Liver (tissue), 9 donors: ENCODE data around the gene DGKD. TPM values are rescaled to one million over a fixed set of nuclear protein-coding genes. Genes with fewer than 3 reads are reported as not detected.

Source experiments
- DNase-seq: peaks from one replicate; pipeline ENCODE4 v3.0.0-alpha.2; 2017; ENCODE audit warnings: low spot score
- H3K27ac ChIP-seq, 2 donors: one replicate each; pipeline ENCODE4 v1.7.0; 2013; ENCODE audit warnings: inconsistent platforms in 2 of 2, low read length in 2 of 2, control low read depth in 1 of 2, low read depth in 1 of 2, mild to moderate bottlenecking in 1 of 2
- H3K27me3 ChIP-seq, 4 donors: one replicate each; pipeline versions ENCODE4 v1.6.1 to v1.7.0; 2013; ENCODE audit warnings: low read length in 3 of 4, inconsistent platforms in 1 of 4, mild to moderate bottlenecking in 1 of 4, moderate library complexity in 1 of 4; ENCODE audit not compliant: control insufficient read depth in 4 of 4, insufficient read depth in 4 of 4
- H3K36me3 ChIP-seq, 4 donors: one replicate each; pipeline versions ENCODE4 v1.6.1 to v1.7.0; 2013; ENCODE audit warnings: low read length in 3 of 4, mild to moderate bottlenecking in 3 of 4, low read depth in 1 of 4, moderate library complexity in 1 of 4; ENCODE audit not compliant: control insufficient read depth in 4 of 4, insufficient read depth in 3 of 4
- H3K4me1 ChIP-seq, 4 donors: one replicate each; pipeline versions ENCODE4 v1.6.1 to v1.7.0; 2013; ENCODE audit warnings: low read length in 3 of 4, mild to moderate bottlenecking in 3 of 4, moderate library complexity in 1 of 4; ENCODE audit not compliant: control insufficient read depth in 4 of 4, insufficient read depth in 4 of 4
- H3K4me3 ChIP-seq, 3 donors: one replicate each; pipeline versions ENCODE4 v1.6.1 to v1.7.0; 2013; ENCODE audit warnings: low read length in 3 of 3, control low read depth in 1 of 3, low read depth in 1 of 3, mild to moderate bottlenecking in 1 of 3
- H3K9ac ChIP-seq, 2 donors: one replicate each; pipeline ENCODE4 v1.7.0; 2013; ENCODE audit warnings: low read length in 2 of 2, mild to moderate bottlenecking in 2 of 2, moderate library complexity in 2 of 2, control low read depth in 1 of 2, low read depth in 1 of 2
- H3K9me3 ChIP-seq, 4 donors: one replicate each; pipeline versions ENCODE4 v1.6.1 to v1.7.0; 2013; ENCODE audit warnings: low read length in 3 of 4; ENCODE audit not compliant: control insufficient read depth in 4 of 4
- EGR1 ChIP-seq, 2 donors: IDR thresholded peaks; 2 replicates each; pipeline ENCODE4 v1.6.1; 2016 to 2018; ENCODE audit warnings: antibody characterized with exemption in 2 of 2, low read depth in 2 of 2
- FOXA1 ChIP-seq: IDR thresholded peaks from 2 replicates; pipeline ENCODE4 v1.6.1; 2016; ENCODE audit warnings: antibody characterized with exemption
- FOXA2 ChIP-seq: IDR thresholded peaks from 2 replicates; pipeline ENCODE4 v1.6.1; 2016; ENCODE audit warnings: antibody characterized with exemption
- GABPA ChIP-seq, 2 donors: IDR thresholded peaks in 1 of 2; conservative IDR thresholded peaks in 1 of 2; 2 replicates each; pipeline ENCODE4 v1.6.1; 2016; ENCODE audit warnings: antibody characterized with exemption in 2 of 2, mild to moderate bottlenecking in 1 of 2, moderate library complexity in 1 of 2
- HNF4A ChIP-seq, 2 donors: conservative IDR thresholded peaks; 2 replicates each; pipeline ENCODE4 v1.6.1; 2016; ENCODE audit warnings: antibody characterized with exemption in 2 of 2, mild to moderate bottlenecking in 2 of 2
- HNF4G ChIP-seq: IDR thresholded peaks from 2 replicates; pipeline ENCODE4 v1.6.1; 2016; ENCODE audit warnings: antibody characterized with exemption
- JUND ChIP-seq, 2 donors: IDR thresholded peaks; 2 replicates each; pipeline ENCODE4 v1.6.1; 2016; ENCODE audit warnings: antibody characterized with exemption in 2 of 2
- NR2F2 ChIP-seq: IDR thresholded peaks from 2 replicates; pipeline ENCODE4 v1.6.1; 2016; ENCODE audit warnings: antibody characterized with exemption
- RAD21 ChIP-seq, 2 donors: IDR thresholded peaks; 2 replicates each; pipeline ENCODE4 v1.6.1; 2016; ENCODE audit warnings: antibody characterized with exemption in 2 of 2, mild to moderate bottlenecking in 2 of 2
- RXRA ChIP-seq, 2 donors: IDR thresholded peaks; 2 replicates each; pipeline ENCODE4 v1.6.1; 2017 to 2018; ENCODE audit warnings: antibody characterized with exemption in 2 of 2, mild to moderate bottlenecking in 1 of 2
- SP1 ChIP-seq: IDR thresholded peaks from 2 replicates; pipeline ENCODE4 v1.6.1; 2018; ENCODE audit warnings: antibody characterized with exemption, mild to moderate bottlenecking
- TAF1 ChIP-seq: conservative IDR thresholded peaks from 2 replicates; pipeline ENCODE4 v1.6.1; 2016; ENCODE audit warnings: antibody characterized with exemption, mild to moderate bottlenecking
- YY1 ChIP-seq: IDR thresholded peaks from 2 replicates; pipeline ENCODE4 v1.6.1; 2016; ENCODE audit warnings: antibody characterized with exemption, mild to moderate bottlenecking
- WGBS: extraction: QIAGEN DNeasy Blood & Tissue Kit; methylation state at CpG from one replicate; pipeline ENCODE4 v1.1.7; 2013; 5-methylcytosine and 5-hydroxymethylcytosine counted together
- polyA plus RNA-seq, 2 donors: library from polyadenylated mRNA; stranded (reverse) in 1 of 2; unstranded in 1 of 2; fragments of 200-250 nt in 1 of 2; fragments of >200 nt in 1 of 2; fragmentation: Nextera tagmentation in 1 of 2; extraction: Ambion mirVana in 1 of 2; gene quantifications; one replicate each; pipeline versions ENCODE4 v1.2.1 to v1.2.3, GENCODE V29; 2013 to 2015
- total RNA-seq, 2 donors: library from RNA; depleted of rRNA; stranded (reverse); fragments of >200 nt; gene quantifications; one replicate each; pipeline ENCODE4 v1.2.3, GENCODE V29; 2014
- TF ChIP-seq, protein P1 (sequence below): IDR thresholded peaks from 2 replicates; pipeline ENCODE4 v1.6.1; 2016; ENCODE audit warnings: antibody characterized with exemption
- TF ChIP-seq, protein P2 (sequence below): fragments of 150-350 bp; IDR thresholded peaks from 2 replicates; pipeline ENCODE4 v1.5.1; 2017; ENCODE audit warnings: improper control_type of control experiment, low read depth, low read length; ENCODE audit not compliant: missing input control
- TF ChIP-seq, protein P3 (sequence below): IDR thresholded peaks from 2 replicates; pipeline ENCODE4 v1.6.1; 2016; ENCODE audit warnings: antibody characterized with exemption, mild to moderate bottlenecking
- TF ChIP-seq, protein P4 (sequence below): IDR thresholded peaks from 2 replicates; pipeline ENCODE4 v1.6.1; 2016; ENCODE audit warnings: antibody characterized with exemption
- TF ChIP-seq, protein P5 (sequence below): IDR thresholded peaks from 2 replicates; pipeline ENCODE4 v1.6.1; 2016; ENCODE audit warnings: antibody characterized with exemption
- donor health status: healthy.
- donor health status: healthy.
- donor health status: healthy.
- donor health status: healthy.
- donor health status: healthy.

The DGKD gene
- total and polyA plus RNA-seq, 4 donors = 4.8 to 16.4 (median 8.2) TPM

DNA sequence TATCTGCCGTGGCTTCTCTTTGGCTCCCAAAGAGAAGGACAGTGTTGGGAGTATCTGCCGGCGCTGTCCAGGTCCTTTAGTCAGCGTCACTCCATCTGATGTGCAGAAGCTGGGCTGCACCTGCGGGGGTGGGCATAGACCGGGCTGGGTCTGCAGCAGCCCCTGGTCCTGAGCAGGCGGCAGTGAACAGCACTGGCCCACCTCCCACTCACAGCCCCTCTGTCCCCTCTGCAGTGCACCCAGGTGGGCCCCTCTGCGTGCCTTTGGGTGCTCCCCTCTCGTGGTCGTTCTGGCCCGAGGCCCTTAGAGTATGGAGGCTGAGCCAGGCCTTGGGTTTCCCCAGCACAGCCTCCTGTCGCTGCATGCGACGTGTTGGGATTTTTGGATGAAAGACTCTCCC is 116.5 kb downstream of the DGKD start:
- no peak overlapping the region for H3K9ac ChIP-seq
- no peak for DNase-seq
- WGBS = 97% methylated on average over 14 of the region's 14 CpGs
- H3K27ac ChIP-seq = no peak overlapping the region
- H3K27me3 ChIP-seq = no peaks in the 10 kb centered on the region
- no peaks in the 10 kb centered on the region for H3K9me3 ChIP-seq
- no peaks in the 10 kb centered on the region for H3K4me1 ChIP-seq
- H3K4me3 ChIP-seq = no peak overlapping the region
- H3K36me3 ChIP-seq = peaks cover 3 to 56% (median 13%) of the 10 kb centered on the region in 4 donors
- TF ChIP-seq FOXA2 = no peak

DNA sequence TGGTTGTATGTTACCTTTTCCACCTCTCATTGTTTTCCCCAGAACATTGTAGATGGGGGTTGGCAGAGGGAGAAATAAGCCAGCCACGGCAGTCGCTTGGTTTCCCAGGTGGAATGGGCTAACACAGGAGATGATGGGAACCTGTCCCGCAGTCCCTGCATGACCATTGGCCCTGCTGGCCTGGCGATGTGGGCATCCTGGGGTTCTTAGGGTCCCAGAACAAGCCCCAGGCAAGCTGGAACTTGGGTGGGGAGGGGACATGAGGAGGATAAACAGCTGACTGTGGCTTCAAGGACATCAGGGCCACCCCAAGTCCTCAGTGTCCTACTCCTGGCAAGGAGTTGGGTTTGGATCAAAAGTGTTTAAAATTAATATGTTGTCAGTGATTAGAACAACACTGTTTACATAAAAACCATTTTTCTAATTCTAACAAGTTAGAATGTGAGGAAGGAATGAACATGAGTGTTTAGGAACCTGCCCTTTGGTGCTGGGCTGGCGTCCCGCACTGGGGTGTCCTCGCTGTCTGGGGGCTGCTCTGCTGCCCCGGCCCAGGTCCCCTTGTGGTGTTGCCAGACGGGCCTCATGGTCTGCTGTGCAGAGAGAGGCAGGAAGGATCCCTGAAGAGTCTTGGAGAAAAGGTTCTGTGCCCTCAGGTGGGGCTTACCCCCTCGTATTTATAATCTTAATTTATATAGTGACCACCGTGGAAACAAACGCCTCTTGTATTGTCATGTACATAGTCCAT is 117.2 kb downstream of the DGKD start:
- Histone ChIP-seq H3K27ac (no peak overlapping the region), H3K9me3 (no peaks in the 10 kb centered on the region), H3K36me3 (peaks cover 3 to 57% (median 13%) of the 10 kb centered on the region in 4 donors), H3K9ac (no peak overlapping the region), H3K4me3 (no peak overlapping the region), H3K4me1 (no peaks in the 10 kb centered on the region), H3K27me3 (no peaks in the 10 kb centered on the region)
- WGBS = 98% methylated on average over 12 of the region's 12 CpGs
- DNase-seq = no peak
- TF ChIP-seq HNF4A (conservative IDR thresholded peaks at IDR 0.05) = no peak
- no peak for TF ChIP-seq HNF4G
- TF ChIP-seq, protein P1, sequence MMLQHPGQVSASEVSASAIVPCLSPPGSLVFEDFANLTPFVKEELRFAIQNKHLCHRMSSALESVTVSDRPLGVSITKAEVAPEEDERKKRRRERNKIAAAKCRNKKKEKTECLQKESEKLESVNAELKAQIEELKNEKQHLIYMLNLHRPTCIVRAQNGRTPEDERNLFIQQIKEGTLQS = no peak
- TF ChIP-seq TAF1 = no peak
- TF ChIP-seq, protein P2, sequence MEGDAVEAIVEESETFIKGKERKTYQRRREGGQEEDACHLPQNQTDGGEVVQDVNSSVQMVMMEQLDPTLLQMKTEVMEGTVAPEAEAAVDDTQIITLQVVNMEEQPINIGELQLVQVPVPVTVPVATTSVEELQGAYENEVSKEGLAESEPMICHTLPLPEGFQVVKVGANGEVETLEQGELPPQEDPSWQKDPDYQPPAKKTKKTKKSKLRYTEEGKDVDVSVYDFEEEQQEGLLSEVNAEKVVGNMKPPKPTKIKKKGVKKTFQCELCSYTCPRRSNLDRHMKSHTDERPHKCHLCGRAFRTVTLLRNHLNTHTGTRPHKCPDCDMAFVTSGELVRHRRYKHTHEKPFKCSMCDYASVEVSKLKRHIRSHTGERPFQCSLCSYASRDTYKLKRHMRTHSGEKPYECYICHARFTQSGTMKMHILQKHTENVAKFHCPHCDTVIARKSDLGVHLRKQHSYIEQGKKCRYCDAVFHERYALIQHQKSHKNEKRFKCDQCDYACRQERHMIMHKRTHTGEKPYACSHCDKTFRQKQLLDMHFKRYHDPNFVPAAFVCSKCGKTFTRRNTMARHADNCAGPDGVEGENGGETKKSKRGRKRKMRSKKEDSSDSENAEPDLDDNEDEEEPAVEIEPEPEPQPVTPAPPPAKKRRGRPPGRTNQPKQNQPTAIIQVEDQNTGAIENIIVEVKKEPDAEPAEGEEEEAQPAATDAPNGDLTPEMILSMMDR = no peak
- TF ChIP-seq GABPA (IDR thresholded peaks at IDR 0.05 in 1 of 2, conservative IDR thresholded peaks at IDR 0.05 in 1 of 2) = no peak
- TF ChIP-seq, protein P3, sequence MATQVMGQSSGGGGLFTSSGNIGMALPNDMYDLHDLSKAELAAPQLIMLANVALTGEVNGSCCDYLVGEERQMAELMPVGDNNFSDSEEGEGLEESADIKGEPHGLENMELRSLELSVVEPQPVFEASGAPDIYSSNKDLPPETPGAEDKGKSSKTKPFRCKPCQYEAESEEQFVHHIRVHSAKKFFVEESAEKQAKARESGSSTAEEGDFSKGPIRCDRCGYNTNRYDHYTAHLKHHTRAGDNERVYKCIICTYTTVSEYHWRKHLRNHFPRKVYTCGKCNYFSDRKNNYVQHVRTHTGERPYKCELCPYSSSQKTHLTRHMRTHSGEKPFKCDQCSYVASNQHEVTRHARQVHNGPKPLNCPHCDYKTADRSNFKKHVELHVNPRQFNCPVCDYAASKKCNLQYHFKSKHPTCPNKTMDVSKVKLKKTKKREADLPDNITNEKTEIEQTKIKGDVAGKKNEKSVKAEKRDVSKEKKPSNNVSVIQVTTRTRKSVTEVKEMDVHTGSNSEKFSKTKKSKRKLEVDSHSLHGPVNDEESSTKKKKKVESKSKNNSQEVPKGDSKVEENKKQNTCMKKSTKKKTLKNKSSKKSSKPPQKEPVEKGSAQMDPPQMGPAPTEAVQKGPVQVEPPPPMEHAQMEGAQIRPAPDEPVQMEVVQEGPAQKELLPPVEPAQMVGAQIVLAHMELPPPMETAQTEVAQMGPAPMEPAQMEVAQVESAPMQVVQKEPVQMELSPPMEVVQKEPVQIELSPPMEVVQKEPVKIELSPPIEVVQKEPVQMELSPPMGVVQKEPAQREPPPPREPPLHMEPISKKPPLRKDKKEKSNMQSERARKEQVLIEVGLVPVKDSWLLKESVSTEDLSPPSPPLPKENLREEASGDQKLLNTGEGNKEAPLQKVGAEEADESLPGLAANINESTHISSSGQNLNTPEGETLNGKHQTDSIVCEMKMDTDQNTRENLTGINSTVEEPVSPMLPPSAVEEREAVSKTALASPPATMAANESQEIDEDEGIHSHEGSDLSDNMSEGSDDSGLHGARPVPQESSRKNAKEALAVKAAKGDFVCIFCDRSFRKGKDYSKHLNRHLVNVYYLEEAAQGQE = no peak
- no peak for TF ChIP-seq NR2F2
- TF ChIP-seq YY1 = no peak
- no peak for TF ChIP-seq RXRA (IDR thresholded peaks at IDR 0.05)
- TF ChIP-seq SP1 = no peak
- TF ChIP-seq FOXA1 = no peak
- TF ChIP-seq FOXA2 = no peak
- no peak for TF ChIP-seq EGR1 (IDR thresholded peaks at IDR 0.05; ENCODE audit: low read depth in 2 of 2)
- TF ChIP-seq JUND (IDR thresholded peaks at IDR 0.05) = no peak
- TF ChIP-seq, protein P4, sequence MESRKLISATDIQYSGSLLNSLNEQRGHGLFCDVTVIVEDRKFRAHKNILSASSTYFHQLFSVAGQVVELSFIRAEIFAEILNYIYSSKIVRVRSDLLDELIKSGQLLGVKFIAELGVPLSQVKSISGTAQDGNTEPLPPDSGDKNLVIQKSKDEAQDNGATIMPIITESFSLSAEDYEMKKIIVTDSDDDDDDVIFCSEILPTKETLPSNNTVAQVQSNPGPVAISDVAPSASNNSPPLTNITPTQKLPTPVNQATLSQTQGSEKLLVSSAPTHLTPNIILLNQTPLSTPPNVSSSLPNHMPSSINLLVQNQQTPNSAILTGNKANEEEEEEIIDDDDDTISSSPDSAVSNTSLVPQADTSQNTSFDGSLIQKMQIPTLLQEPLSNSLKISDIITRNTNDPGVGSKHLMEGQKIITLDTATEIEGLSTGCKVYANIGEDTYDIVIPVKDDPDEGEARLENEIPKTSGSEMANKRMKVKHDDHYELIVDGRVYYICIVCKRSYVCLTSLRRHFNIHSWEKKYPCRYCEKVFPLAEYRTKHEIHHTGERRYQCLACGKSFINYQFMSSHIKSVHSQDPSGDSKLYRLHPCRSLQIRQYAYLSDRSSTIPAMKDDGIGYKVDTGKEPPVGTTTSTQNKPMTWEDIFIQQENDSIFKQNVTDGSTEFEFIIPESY = no peak
- no peak for TF ChIP-seq RAD21 (IDR thresholded peaks at IDR 0.05)
- TF ChIP-seq, protein P5, sequence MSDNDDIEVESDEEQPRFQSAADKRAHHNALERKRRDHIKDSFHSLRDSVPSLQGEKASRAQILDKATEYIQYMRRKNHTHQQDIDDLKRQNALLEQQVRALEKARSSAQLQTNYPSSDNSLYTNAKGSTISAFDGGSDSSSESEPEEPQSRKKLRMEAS = no peak
